Measurements from ENCODE around the gene CNFN. TPM values are rescaled to one million over a fixed set of nuclear protein-coding genes. Genes with fewer than 3 reads are reported as not detected.

CNFN gene
- total RNA-seq, 8 experiments from 2014 or later: 0.76 to 4.6 (median 1.1) TPM; not detected in 2

DNA sequence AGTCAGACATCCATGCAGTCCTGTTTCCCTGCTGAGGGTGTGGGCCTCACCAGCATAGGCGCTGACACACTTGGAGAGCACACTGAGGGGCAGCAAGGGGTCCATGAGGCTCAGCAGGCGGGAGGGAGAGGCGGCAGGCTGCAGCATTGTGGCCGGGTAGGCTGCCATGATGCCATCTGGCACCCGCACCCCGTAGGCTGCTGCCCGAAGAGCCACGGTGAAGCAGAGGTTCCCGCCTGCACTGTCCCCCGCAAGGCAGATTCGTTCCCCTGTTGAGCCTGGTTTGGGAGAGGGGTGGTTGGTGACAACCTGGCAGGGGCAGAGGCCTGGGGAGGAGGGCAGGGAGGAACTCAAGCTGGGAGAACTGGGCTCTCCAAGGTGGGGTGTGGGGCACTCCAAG, 16.0 kb upstream of the CNFN start:
- peaks cover 28 to 31% of the 10 kb centered on the region in 2 donors for H3K4me1 ChIP-seq (replicated peaks in 1 of 2)
- WGBS, 10 experiments: 33 to 94% (median 73%) methylated on average over 1 to 6 of the region's 11 CpGs; no CpG with 5 or more reads in 7 of the 10 experiments
- H3K4me3 ChIP-seq: no peak overlapping the region
- ATAC-seq (replicated peaks in 6 of 8): no peak
- in situ Hi-C loops (cut with MboI; ENCODE audit: low pct_unique_long_range_greater_than_20kb in 2 of 9, low sequenced_read_pairs in 9 of 9, unreplicated experiment in 9 of 9): no loop called here
- no peak overlapping the region for H3K27ac ChIP-seq

DNA sequence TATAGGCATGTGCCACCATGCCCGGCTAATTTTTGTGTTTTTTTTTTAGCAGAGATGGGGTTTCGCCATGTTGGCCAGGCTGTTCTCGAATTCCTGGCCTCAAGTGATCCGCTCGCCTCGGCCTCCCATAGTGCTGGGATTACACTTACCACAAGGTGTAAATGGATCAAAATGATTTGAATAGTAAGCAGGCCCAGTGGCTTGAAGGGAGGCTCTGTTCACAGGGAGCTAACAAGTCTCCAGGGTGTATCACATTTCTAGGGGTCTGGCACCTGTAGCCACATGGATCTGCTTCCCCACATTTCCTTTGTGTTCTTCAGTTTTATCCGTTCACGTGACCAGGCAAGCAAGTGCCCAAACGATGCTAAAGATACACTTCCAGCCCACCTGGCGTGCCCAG, 13.5 kb upstream of the CNFN start:
- H3K4me1 ChIP-seq (replicated peaks in 1 of 2): peaks cover 18 to 22% of the 10 kb centered on the region in 2 donors
- in situ Hi-C loops (cut with MboI; ENCODE audit: low pct_unique_long_range_greater_than_20kb in 2 of 9, low sequenced_read_pairs in 9 of 9, unreplicated experiment in 9 of 9): no loop called here
- 80 to 100% (median 100%) methylated on average over 1 to 9 of the region's 10 CpGs for WGBS, 10 experiments
- no peak overlapping the region for H3K27ac ChIP-seq
- ATAC-seq (replicated peaks in 6 of 8): no peak
- no peak overlapping the region for H3K4me3 ChIP-seq

DNA sequence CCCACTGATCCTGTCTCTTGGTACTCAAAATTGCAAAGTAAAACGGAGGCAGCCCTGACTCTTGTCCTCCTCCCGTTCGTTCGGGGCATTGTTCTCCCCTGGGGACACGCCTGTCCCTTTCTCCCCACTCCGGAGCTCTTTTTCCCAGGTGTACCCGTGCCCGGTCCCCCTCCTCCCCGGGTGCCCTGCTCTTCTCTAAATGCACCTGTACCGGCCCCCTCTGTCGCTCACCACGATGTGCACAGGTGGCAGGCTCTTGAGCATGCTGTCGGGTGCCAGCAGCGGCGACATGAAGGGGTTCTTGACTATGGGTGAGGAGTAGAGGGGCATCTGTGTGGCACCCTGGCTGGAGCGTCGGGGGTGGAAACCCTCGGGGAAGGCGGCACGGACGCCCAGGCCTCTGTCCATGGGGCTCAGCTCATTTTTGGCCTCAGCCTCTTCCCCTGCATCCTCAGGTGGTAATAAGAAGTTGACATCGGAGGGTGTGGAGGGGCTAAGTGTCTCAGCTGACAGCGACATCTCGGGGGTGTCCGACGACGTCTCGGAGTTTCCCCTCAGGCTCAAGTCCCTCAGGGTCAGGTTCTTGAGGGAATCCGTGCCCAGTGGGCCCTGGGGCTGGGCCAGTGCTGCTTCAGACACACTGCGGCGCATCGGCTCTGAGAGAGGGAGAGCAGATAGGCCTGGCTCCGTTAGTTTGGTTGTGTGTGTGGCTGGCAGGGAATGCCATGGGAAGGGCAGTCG, 12.4 kb upstream of the CNFN start:
- peak in 2 of 8 experiments; percentile 0 to 1 for ATAC-seq (replicated peaks in 6 of 8)
- in situ Hi-C loops (cut with MboI; ENCODE audit: low pct_unique_long_range_greater_than_20kb in 2 of 9, low sequenced_read_pairs in 9 of 9, unreplicated experiment in 9 of 9): no loop called here
- Histone ChIP-seq H3K4me1 (replicated peaks in 1 of 2) (peaks cover 9 to 19% of the 10 kb centered on the region in 2 donors), H3K27ac (peak overlapping the region; percentile 74 to 76), H3K4me3 (peak overlapping the region; percentile 50 to 74 (median 64))
- 49 to 70% methylated on average over 6 to 8 of the region's 34 CpGs; no CpG with 5 or more reads in 8 of the 10 experiments for WGBS, 10 experiments

DNA sequence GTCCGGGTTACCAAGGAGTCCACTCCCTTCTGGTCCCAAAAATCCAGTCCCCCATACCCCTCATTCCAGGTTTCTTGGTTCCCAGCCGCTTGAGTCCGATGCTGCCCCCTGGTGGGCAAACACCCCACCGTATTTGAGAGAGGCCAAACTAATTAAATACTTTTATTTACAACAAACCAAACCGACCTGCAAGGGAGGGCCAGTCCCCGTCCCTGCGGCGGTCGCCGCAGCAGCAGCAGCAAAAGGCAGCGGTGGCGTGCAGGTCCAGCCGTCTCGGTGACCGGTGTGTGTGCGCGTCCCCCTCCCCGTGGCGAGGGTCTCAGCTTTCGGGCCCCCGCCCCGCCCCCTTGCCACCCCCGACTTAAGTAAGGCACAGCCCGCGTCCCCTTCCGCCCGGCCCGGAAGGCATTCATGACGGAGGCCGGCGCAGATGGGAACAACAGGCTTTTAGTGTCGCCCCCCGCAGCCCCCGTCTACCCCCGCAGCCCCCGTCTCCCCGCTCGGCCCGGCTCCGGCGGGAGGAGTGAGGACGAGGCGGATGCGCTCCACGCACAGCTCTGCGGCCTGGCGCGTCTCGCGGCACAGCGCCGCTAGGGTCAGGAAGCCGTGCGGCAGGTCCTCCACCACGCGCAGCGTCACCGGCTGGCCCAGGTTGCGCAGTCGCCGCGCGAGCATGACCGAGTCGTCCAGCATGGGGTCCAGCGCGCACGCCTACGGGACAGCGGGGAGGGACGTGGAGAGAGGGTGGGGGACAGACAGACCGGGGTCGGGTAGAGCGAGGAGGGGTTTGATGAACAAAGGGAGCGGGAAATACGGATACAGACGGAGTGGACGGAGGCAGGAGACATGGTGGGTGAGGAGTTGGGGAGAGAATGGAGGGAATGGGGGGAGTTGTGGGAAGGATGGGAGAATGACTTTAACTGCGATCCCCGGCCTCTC, 11.5 kb upstream of the CNFN start:
- peak overlapping the region; percentile 74 to 76 for H3K27ac ChIP-seq
- in situ Hi-C loops (cut with MboI; ENCODE audit: low pct_unique_long_range_greater_than_20kb in 2 of 9, low sequenced_read_pairs in 9 of 9, unreplicated experiment in 9 of 9): no loop called here
- H3K4me1 ChIP-seq (replicated peaks in 1 of 2): peaks cover 9 to 21% of the 10 kb centered on the region in 2 donors
- peak overlapping the region; percentile 50 to 74 (median 64) for H3K4me3 ChIP-seq
- peak; percentile 54 to 79 (median 76) for ATAC-seq (replicated peaks in 6 of 8)
- WGBS, 10 experiments: 0 to 20% (median 0%) methylated on average over 1 to 15 of the region's 80 CpGs; no CpG with 5 or more reads in 5 of the 10 experiments

DNA sequence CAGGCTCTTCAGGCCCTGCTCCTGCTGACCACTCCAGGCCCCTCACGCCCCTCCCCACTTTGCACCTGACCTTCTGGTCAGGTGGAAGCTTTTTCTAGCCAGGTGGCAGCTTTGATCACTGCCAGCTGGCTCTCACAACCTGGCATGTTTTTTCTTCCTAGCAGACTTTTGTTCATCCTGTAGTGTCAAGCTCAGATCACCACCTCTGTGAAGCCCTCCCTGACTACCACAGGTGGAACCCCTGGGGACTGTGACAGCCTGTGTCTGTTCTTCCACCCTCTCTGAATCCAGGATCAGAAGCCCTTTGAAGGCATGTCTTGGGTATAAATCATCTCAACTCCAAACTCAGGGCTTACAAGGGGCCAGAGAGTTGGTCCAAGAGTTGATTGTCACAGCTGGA, 10.3 kb upstream of the CNFN start:
- in situ Hi-C loops (cut with MboI; ENCODE audit: low pct_unique_long_range_greater_than_20kb in 2 of 9, low sequenced_read_pairs in 9 of 9, unreplicated experiment in 9 of 9): no loop called here
- no peak for ATAC-seq (replicated peaks in 6 of 8)
- 100% methylated on average over 1 of the region's 1 CpG; no CpG with 5 or more reads in 8 of the 10 experiments for WGBS, 10 experiments

DNA sequence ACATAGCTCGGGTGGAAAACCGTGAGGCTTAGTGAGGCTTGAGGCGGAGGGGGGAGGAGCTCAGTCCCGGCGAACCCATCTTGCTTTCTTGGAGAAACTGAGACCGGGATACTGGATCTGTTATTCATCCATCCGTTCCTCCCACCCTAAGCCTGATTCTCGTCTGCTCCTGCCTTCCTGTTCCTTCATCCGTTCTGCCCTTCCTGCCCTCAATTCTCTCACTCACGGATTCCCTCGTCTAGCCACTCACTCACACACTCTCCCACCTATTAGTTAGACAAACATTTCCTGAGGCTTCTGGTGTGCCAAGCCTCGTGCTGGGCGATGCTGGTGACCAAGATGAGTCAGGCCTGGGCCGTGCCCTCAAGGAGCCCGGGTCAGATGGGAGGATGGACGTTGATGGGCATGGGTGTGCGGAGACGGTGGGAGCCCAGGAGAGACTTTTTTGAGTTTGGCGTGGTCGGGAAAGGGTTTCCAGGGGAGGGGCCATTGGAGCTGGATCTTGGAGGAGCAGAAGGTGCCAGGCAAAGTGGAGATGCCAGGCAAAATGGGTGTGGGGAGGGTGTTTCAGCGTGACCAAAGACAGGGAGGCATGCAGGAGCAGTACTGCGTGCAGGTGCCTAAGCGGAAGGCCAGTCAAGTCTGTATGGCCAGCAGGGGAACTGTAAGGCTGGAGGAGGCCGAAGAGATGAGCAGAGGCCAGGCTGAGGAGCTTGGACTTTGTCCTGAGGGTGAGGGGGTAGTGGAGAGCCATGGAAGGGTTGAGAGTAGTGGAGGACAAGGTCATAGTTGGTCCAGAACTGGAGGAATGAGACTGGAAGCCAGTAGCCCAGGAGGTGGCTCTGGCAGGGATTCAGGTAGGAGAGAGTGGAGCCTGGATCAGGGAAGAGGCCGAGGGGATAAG, 7.4 kb upstream of the CNFN start:
- in situ Hi-C loops (cut with MboI; ENCODE audit: low pct_unique_long_range_greater_than_20kb in 2 of 9, low sequenced_read_pairs in 9 of 9, unreplicated experiment in 9 of 9): no loop called here
- H3K27ac ChIP-seq: peak overlapping the region in 1 of 2 donors; percentile 76
- WGBS, 10 experiments: 0 to 100% (median 9%) methylated on average over 1 to 20 of the region's 25 CpGs; no CpG with 5 or more reads in 2 of the 10 experiments
- H3K4me3 ChIP-seq: peak overlapping the region; percentile 43 to 78 (median 57)
- H3K4me1 ChIP-seq (replicated peaks in 1 of 2): peaks cover 20 to 22% of the 10 kb centered on the region in 2 donors
- peak in 2 of 8 experiments; percentile 2 to 4 for ATAC-seq (replicated peaks in 6 of 8)

More for the DNA sequence above, 10.3 kb upstream of the CNFN start:
- no peak overlapping the region for H3K27ac ChIP-seq
- no peak overlapping the region for H3K4me3 ChIP-seq
- peaks cover 17 to 25% of the 10 kb centered on the region in 2 donors for H3K4me1 ChIP-seq (replicated peaks in 1 of 2)

DNA sequence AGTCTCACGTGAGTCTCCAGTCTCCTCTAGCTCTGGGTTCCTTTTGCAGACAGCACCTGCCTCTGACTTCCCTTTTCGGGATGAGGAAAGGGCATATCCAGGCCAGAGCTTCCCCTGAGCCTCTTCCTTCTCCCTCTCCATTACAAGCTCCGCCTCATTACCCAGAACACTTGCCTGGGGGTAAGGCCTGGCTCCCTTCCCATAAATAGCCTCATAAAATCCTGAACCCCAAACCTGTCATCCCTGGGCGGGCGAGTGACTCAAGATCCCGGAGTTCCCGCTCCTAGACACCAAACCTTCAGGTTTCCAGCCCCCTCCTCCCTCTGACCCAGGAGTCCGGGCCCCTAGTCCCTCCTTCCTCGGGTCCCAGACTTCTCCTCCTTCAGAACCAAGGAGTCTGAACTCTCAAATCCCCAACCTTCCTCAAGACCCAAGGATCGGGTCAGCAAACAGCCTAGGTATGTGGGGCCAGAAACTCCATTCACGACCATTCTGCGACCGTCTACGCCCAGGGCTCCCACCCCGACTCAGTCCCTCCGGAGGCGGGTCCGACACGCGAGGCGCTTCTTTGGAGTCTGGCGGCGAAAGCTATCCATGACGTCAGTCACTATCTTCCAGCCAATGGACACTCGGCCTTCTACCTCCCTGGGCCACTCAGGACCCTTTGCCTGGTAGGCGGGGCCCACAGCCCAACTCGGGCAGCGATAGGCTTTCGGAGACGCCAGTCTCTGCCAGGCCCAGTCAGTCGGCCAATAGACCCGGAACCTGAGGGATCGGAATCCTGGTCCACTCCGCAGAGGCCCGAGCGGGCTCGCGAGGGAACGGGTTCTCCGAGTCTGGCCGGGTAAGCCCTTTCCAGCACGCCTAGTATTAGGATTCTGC, 6.5 kb upstream of the CNFN start:
- in situ Hi-C loops (cut with MboI; ENCODE audit: low pct_unique_long_range_greater_than_20kb in 2 of 9, low sequenced_read_pairs in 9 of 9, unreplicated experiment in 9 of 9): no loop called here
- 0 to 53% (median 8%) methylated on average over 2 to 14 of the region's 42 CpGs; no CpG with 5 or more reads in 1 of the 10 experiments for WGBS, 10 experiments
- H3K4me1 ChIP-seq (replicated peaks in 1 of 2): peaks cover 17% of the 10 kb centered on the region in 2 donors
- peak; percentile 88 to 95 (median 92) for ATAC-seq (replicated peaks in 6 of 8)
- H3K4me3 ChIP-seq: peak overlapping the region; percentile 43 to 78 (median 57)
- H3K27ac ChIP-seq: peak overlapping the region; percentile 36 to 76

DNA sequence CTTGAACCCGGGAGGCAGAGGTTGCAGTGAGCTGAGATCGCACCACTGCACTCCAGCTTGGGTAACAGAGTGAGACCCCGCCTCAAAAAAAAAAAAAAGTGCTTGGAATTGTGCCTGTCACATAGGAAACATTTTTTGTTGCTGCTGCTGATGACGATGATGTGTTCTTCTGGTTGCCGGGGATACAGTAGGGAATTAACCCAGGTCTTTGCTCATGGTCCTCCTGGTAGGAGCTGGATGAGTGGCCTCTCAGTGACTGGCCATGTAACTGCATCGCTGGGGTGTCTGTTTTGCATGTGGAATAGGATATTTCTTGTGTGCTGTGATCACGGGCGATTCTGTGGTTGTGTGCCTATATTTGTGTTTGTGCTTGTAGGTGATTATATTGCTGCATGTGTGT, 4.7 kb upstream of the CNFN start:
- WGBS, 10 experiments: 49 to 85% (median 64%) methylated on average over 2 to 5 of the region's 8 CpGs; no CpG with 5 or more reads in 4 of the 10 experiments
- Histone ChIP-seq H3K4me3 (no peak overlapping the region), H3K27ac (no peak overlapping the region), H3K4me1 (replicated peaks in 1 of 2) (peaks cover 13 to 23% of the 10 kb centered on the region in 2 donors)
- no peak for ATAC-seq (replicated peaks in 6 of 8)
- in situ Hi-C loops (cut with MboI; ENCODE audit: low pct_unique_long_range_greater_than_20kb in 2 of 9, low sequenced_read_pairs in 9 of 9, unreplicated experiment in 9 of 9): no loop called here

DNA sequence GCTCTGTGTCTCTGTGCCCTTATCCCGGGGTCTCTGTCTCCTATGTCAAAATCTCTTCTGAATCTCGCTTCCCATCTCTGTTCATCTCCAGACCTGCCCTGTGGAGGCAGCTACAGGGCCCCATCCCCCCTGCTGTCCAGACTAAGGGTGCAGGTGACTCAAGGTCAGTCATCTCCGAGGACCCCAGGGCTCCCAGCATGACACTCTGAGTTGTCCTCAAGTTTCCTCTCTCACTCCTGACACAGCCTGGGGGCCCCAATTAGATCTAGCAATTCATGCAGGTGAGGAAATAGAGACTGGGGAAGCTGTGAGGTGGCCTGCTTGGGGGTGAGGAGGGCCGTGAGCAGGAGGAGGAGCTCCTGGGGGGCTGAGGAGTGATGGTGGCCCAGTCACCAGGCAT, 2.1 kb upstream of the CNFN start:
- no peak for ATAC-seq (replicated peaks in 6 of 8)
- Histone ChIP-seq H3K4me1 (replicated peaks in 1 of 2) (peaks cover 8 to 23% of the 10 kb centered on the region in 2 donors), H3K27ac (no peak overlapping the region), H3K4me3 (no peak overlapping the region)
- WGBS, 10 experiments: 40 to 100% (median 67%) methylated on average over 1 to 2 of the region's 4 CpGs; no CpG with 5 or more reads in 6 of the 10 experiments
- in situ Hi-C loops (cut with MboI; ENCODE audit: low pct_unique_long_range_greater_than_20kb in 2 of 9, low sequenced_read_pairs in 9 of 9, unreplicated experiment in 9 of 9): no loop called here

DNA sequence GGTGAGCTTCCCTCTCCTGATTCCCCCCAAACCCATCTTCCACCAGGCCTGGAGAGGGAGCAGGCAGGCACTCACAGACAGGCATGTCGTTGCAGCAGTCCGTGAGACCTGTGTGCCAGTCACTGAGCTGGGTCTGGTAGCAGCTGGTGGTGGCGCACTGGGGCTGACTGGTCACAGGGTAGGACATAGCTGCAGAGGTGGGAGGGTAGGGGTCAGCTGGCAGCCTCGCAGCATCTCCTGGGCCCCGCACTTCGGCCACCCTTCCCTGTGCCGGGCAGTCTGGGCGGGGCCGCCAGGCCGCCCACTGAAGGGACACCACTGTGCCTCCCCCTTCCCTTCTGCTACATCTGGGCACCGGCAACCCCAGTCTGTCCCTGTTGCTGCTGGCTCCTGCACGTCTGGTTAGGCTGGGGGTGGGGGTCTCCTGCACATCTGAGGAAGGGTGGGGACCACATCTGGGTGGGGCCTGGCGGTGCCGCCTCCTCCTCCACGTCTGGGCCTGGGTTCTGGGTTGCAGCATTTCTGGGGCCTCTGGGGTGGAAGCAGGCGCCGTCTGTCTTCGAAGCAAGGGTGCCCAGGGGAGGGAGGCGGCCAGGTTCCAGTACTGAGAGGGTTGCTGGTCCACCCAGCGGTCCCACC, 1.1 kb downstream of the CNFN start:
- H3K4me1 ChIP-seq (replicated peaks in 1 of 2): peaks cover 4 to 7% of the 10 kb centered on the region in 2 donors
- ATAC-seq (replicated peaks in 6 of 8): peak in 1 of 8 experiments; percentile 5
- 90 to 95% (median 92%) methylated on average over 2 to 4 of the region's 20 CpGs; no CpG with 5 or more reads in 7 of the 10 experiments for WGBS, 10 experiments
- no peak overlapping the region for H3K4me3 ChIP-seq
- in situ Hi-C loops (cut with MboI; ENCODE audit: low pct_unique_long_range_greater_than_20kb in 2 of 9, low sequenced_read_pairs in 9 of 9, unreplicated experiment in 9 of 9): no loop called here
- H3K27ac ChIP-seq: no peak overlapping the region
